HCT116 (cell line): Measurements from ENCODE around the gene NUF2. TPM values are rescaled to one million over a fixed set of nuclear protein-coding genes. Genes with fewer than 3 reads are reported as not detected.

Experiments used
- ATAC-seq: fragments of 200-7000 bp; cut with Tn5 transposase; 2 replicates; pipeline ENCODE4 v1.9.1; 2020; ENCODE audit warnings: mild to moderate bottlenecking, moderate library complexity
- BruUV-seq: library from RNA; stranded (reverse); fragments of 400-500 nt; replicated peaks from 2 replicates; lab custom pipeline; 2021; lab: Mats Ljungman, UMichigan
- CTCF ChIA-PET: fragments of 300-600 bp; sonication (Branson Sonifier 250); formaldehyde crosslinking; loops from one replicate; lab custom pipeline; 2021; ENCODE audit warnings: antibody characterized with exemption; lab: Charles Lee
- POLR2A ChIA-PET: fragments of 300-600, 350-600 bp; sonication (Branson Sonifier 250); formaldehyde crosslinking; loops from one replicate; lab custom pipeline; 2021; ENCODE audit warnings: antibody characterized with exemption; lab: Charles Lee
- RAD21 ChIA-PET, 2 experiments: fragments of 300-600 bp; sonication (Branson Sonifier 250); formaldehyde crosslinking; loops; one replicate each; lab custom pipeline; 2023; ENCODE audit warnings: low total read pairs in 2 of 2; ENCODE audit not compliant: uncharacterized antibody in 2 of 2, unreplicated experiment in 2 of 2, low non-redundant PET in 1 of 2; lab: Charles Lee
- DNase-seq: peaks from one replicate; pipeline ENCODE4 v3.0.0-alpha.2; 2010; ENCODE audit warnings: low read depth, low spot score
- H2AFZ ChIP-seq: fragments of 200-600 bp; shearing (Covaris generic), sonication (generic); 2 replicates; pipeline ENCODE4 v1.6.1; 2017; ENCODE audit warnings: low read depth, mixed run types, mixed read lengths, antibody characterized with exemption, low read length; ENCODE audit not compliant: poor library complexity, severe bottlenecking
- H3K27ac ChIP-seq: 2 replicates; pipeline ENCODE4 v1.5.1; 2012; ENCODE audit warnings: low read depth, low read length
- H3K27me3 ChIP-seq: fragments of 200-600 bp; sonication (generic); 2 replicates; pipeline ENCODE4 v1.6.1; 2016; ENCODE audit warnings: mixed run types, low read length, mixed read lengths; ENCODE audit not compliant: insufficient read depth
- H3K36me3 ChIP-seq, 2 experiments: fragments of 200-500 bp in 1 of 2; fragments of 200-600 bp in 1 of 2; sonication (Bioruptor generic) in 1 of 2; sonication (generic) in 1 of 2; 2 replicates each; pipeline versions ENCODE4 v1.5.1 to v1.6.1; 2014 to 2016; ENCODE audit warnings: low read length in 2 of 2, inconsistent platforms in 1 of 2, mixed read lengths in 1 of 2, mixed run types in 1 of 2; ENCODE audit not compliant: insufficient read depth in 2 of 2, control insufficient read depth in 1 of 2
- H3K4me1 ChIP-seq, 2 experiments: fragments of 200-600 bp in 1 of 2; sonication (generic) in 1 of 2; 2 replicates each; pipeline versions ENCODE4 v1.5.1 to v1.6.1; 2012 to 2017; ENCODE audit warnings: low read length in 2 of 2, inconsistent platforms in 1 of 2, mild to moderate bottlenecking in 1 of 2, mixed read lengths in 1 of 2, mixed run types in 1 of 2, moderate library complexity in 1 of 2; ENCODE audit not compliant: insufficient read depth in 2 of 2, control insufficient read depth in 1 of 2
- H3K4me2 ChIP-seq: fragments of 200-600 bp; sonication (generic); 2 replicates; pipeline ENCODE4 v1.6.1; 2017; ENCODE audit warnings: mixed run types, low read length, mixed read lengths
- H3K4me3 ChIP-seq, 2 experiments: fragments of 200-600 bp in 1 of 2; sonication (generic) in 1 of 2; replicated peaks in 1 of 2; 2 replicates each; pipeline ENCODE4 v1.5.1; 2011 to 2016; ENCODE audit warnings: low read length in 2 of 2, control low read depth in 1 of 2, low read depth in 1 of 2, mild to moderate bottlenecking in 1 of 2, mixed read lengths in 1 of 2, mixed run types in 1 of 2
- H3K79me2 ChIP-seq: fragments of 200-600 bp; sonication (generic); 2 replicates; pipeline ENCODE4 v1.6.1; 2017; ENCODE audit warnings: mild to moderate bottlenecking, mixed run types, low read length, moderate library complexity, mixed read lengths; ENCODE audit not compliant: insufficient read depth
- H3K9ac ChIP-seq: fragments of 200-600 bp; sonication (generic); 2 replicates; pipeline ENCODE4 v1.6.1; 2016; ENCODE audit warnings: low read length, mixed read lengths
- H3K9me2 ChIP-seq: fragments of 200-600 bp; sonication (generic), shearing (Covaris generic); 2 replicates; pipeline ENCODE4 v1.6.1; 2017; ENCODE audit warnings: mixed run types, mild to moderate bottlenecking, moderate library complexity; ENCODE audit not compliant: insufficient read depth
- H3K9me3 ChIP-seq, 2 experiments: fragments of 200-500 bp in 1 of 2; fragments of 200-600 bp in 1 of 2; sonication (Bioruptor generic) in 1 of 2; sonication (generic) in 1 of 2; 2 replicates each; pipeline ENCODE4 v1.6.1; 2014 to 2017; ENCODE audit warnings: low read length in 2 of 2, mixed read lengths in 2 of 2, inconsistent platforms in 1 of 2, low read depth in 1 of 2, mild to moderate bottlenecking in 1 of 2, mixed run types in 1 of 2, moderate library complexity in 1 of 2; ENCODE audit not compliant: control insufficient read depth in 1 of 2, insufficient read depth in 1 of 2
- H4K20me1 ChIP-seq: fragments of 200-600 bp; sonication (generic), shearing (Covaris generic); 2 replicates; pipeline ENCODE4 v1.6.1; 2017; ENCODE audit warnings: mixed run types, mild to moderate bottlenecking, moderate library complexity; ENCODE audit not compliant: insufficient read depth
- EGR1 ChIP-seq: IDR thresholded peaks from 2 replicates; pipeline ENCODE4 v1.6.1; 2012; ENCODE audit warnings: low read depth
- ELF1 ChIP-seq: IDR thresholded peaks from 2 replicates; pipeline ENCODE4 v1.6.1; 2012; ENCODE audit warnings: low read depth, borderline replicate concordance
- EZH2 ChIP-seq: fragments of 200-600 bp; sonication (generic); IDR thresholded peaks from 2 replicates; pipeline ENCODE4 v1.6.1; 2017; ENCODE audit warnings: antibody characterized with exemption, mixed run types
- FOSL1 ChIP-seq: IDR thresholded peaks from 2 replicates; pipeline ENCODE4 v1.6.1; 2012; ENCODE audit warnings: low read depth
- POLR2A ChIP-seq: IDR thresholded peaks from 2 replicates; pipeline ENCODE4 v1.7.0; 2011; ENCODE audit warnings: borderline replicate concordance; ENCODE audit not compliant: insufficient read depth, insufficient read length; ENCODE audit errors: extremely low read depth
- POLR2AphosphoS5 ChIP-seq: IDR thresholded peaks from 2 replicates; pipeline ENCODE4 v1.6.1; 2011; ENCODE audit warnings: mild to moderate bottlenecking, low read depth, low read length, moderate library complexity
- SIN3A ChIP-seq: IDR thresholded peaks from 2 replicates; pipeline ENCODE4 v1.6.1; 2012; ENCODE audit warnings: low read depth
- SP1 ChIP-seq: IDR thresholded peaks from 2 replicates; pipeline ENCODE4 v1.6.1; 2012; ENCODE audit warnings: low read depth
- SRF ChIP-seq: IDR thresholded peaks from 2 replicates; pipeline ENCODE4 v1.6.1; 2012; ENCODE audit warnings: low read depth
- ZFX ChIP-seq: fragments of 450-650 bp; IDR thresholded peaks from 2 replicates; pipeline ENCODE4 v1.6.1; 2017
- intact Hi-C: fragments of 100-400 bp; cut with micrococcal nuclease; formaldehyde crosslinking; loops from 2 replicates; pipeline ENCODE4 v1.10.0; 2022
- total RNA-seq: library from RNA; stranded (reverse); gene quantifications from one replicate; pipeline ENCODE4 v1.2.1, GENCODE V29; 2021; ENCODE audit not compliant: unreplicated experiment
- TF ChIP-seq, protein P1 (sequence below): IDR thresholded peaks from 2 replicates; pipeline ENCODE4 v1.6.1; 2012; ENCODE audit warnings: low read depth
- TF ChIP-seq, protein P2 (sequence below): IDR thresholded peaks from 2 replicates; pipeline ENCODE4 v1.6.1; 2011; ENCODE audit warnings: mild to moderate bottlenecking, low read length, moderate library complexity; ENCODE audit not compliant: insufficient replicate concordance; ENCODE audit errors: extremely low read depth

Gene NUF2
- total RNA-seq, 1 experiment from 2014 or later = 37.6 TPM

- ChIA-PET CTCF (no interaction called here), POLR2A (no interaction called here), RAD21 (no interaction called here)
- ATAC-seq (no peak), DNase-seq (no peak)
- Histone ChIP-seq H3K9me2 (no peaks in the 10 kb centered on the region), H3K36me3 (no peaks in the 10 kb centered on the region), H3K4me3 (no peak overlapping the region), H3K9me3 (no peaks in the 10 kb centered on the region), H3K79me2 (no peaks in the 10 kb centered on the region), H2AFZ (no peak overlapping the region), H4K20me1 (no peaks in the 10 kb centered on the region), H3K4me2 (no peak overlapping the region), H3K27ac (no peak overlapping the region), H3K4me1 (no peaks in the 10 kb centered on the region), H3K27me3 (no peaks in the 10 kb centered on the region), H3K9ac (no peak overlapping the region)
- TF ChIP-seq SIN3A = no peak
- TF ChIP-seq SRF = no peak
- TF ChIP-seq ELF1 = no peak
- TF ChIP-seq POLR2AphosphoS5 = no peak
- no peak for TF ChIP-seq EGR1
- TF ChIP-seq, protein P1, sequence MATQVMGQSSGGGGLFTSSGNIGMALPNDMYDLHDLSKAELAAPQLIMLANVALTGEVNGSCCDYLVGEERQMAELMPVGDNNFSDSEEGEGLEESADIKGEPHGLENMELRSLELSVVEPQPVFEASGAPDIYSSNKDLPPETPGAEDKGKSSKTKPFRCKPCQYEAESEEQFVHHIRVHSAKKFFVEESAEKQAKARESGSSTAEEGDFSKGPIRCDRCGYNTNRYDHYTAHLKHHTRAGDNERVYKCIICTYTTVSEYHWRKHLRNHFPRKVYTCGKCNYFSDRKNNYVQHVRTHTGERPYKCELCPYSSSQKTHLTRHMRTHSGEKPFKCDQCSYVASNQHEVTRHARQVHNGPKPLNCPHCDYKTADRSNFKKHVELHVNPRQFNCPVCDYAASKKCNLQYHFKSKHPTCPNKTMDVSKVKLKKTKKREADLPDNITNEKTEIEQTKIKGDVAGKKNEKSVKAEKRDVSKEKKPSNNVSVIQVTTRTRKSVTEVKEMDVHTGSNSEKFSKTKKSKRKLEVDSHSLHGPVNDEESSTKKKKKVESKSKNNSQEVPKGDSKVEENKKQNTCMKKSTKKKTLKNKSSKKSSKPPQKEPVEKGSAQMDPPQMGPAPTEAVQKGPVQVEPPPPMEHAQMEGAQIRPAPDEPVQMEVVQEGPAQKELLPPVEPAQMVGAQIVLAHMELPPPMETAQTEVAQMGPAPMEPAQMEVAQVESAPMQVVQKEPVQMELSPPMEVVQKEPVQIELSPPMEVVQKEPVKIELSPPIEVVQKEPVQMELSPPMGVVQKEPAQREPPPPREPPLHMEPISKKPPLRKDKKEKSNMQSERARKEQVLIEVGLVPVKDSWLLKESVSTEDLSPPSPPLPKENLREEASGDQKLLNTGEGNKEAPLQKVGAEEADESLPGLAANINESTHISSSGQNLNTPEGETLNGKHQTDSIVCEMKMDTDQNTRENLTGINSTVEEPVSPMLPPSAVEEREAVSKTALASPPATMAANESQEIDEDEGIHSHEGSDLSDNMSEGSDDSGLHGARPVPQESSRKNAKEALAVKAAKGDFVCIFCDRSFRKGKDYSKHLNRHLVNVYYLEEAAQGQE = no peak
- TF ChIP-seq FOSL1 = no peak
- TF ChIP-seq EZH2 = no peak
- TF ChIP-seq POLR2A = no peak
- no peak for TF ChIP-seq ZFX
- TF ChIP-seq, protein P2, sequence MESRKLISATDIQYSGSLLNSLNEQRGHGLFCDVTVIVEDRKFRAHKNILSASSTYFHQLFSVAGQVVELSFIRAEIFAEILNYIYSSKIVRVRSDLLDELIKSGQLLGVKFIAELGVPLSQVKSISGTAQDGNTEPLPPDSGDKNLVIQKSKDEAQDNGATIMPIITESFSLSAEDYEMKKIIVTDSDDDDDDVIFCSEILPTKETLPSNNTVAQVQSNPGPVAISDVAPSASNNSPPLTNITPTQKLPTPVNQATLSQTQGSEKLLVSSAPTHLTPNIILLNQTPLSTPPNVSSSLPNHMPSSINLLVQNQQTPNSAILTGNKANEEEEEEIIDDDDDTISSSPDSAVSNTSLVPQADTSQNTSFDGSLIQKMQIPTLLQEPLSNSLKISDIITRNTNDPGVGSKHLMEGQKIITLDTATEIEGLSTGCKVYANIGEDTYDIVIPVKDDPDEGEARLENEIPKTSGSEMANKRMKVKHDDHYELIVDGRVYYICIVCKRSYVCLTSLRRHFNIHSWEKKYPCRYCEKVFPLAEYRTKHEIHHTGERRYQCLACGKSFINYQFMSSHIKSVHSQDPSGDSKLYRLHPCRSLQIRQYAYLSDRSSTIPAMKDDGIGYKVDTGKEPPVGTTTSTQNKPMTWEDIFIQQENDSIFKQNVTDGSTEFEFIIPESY = no peak
- TF ChIP-seq SP1 = no peak
- no TSS peak for BruUV-seq
- intact Hi-C loops = no loop called here
These were observed 25.8 kb upstream of the NUF2 start for GRCh38 chr1:163295949-163296348.
